ENCODE results near the gene MYL12B.
"Not testable (repeated sequence)": the region's sequence is repeated elsewhere in the genome, so short reads cannot be mapped to it uniquely, and the experiment has no call there.

The MYL12B gene

DNA sequence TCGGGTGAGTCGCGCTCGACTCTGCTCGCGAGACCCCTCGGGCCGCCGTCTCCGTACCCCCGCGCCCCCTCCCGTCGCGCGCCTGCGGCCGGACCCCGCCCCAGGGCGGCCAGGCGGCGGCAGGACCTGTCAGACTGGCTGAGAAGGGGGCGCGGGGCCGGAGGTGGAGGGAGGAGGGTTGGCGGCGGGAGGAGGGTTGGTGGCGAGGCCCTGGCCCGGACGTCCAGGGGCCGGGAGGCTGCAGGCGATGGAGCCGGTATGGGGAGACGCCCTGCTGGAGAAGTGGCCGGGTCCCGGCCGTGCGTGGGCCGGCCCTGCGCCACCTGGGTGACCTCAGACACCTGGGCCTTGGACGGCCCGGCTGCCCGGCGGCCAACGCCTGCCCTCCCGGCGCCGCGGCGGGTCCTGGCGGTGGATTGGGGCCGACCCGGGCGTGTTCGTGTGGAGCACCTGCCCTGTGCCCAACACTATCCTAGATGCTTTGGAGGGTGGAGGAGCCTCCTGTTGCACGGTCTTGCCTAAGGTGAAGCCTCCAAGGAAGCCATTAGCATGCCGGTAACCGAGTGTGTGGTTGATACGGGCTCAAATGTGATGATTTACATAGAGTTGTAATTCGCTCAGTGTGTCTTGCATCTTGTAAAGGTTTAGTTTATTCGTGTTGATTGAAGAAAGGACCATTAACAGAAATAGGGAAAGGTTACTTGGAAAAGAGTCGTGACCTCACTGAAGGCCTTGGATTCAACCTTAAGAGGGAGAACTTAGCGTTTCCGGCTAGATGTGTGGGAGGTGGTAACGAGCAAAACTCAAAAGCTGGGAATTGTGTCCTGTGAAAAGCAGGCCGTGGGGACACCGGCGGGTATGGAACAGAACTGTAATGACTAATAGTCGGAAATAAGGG lies 550 bp downstream of the MYL12B start:
- DNase-seq (ENCODE audit: low spot score), result no peak

DNA sequence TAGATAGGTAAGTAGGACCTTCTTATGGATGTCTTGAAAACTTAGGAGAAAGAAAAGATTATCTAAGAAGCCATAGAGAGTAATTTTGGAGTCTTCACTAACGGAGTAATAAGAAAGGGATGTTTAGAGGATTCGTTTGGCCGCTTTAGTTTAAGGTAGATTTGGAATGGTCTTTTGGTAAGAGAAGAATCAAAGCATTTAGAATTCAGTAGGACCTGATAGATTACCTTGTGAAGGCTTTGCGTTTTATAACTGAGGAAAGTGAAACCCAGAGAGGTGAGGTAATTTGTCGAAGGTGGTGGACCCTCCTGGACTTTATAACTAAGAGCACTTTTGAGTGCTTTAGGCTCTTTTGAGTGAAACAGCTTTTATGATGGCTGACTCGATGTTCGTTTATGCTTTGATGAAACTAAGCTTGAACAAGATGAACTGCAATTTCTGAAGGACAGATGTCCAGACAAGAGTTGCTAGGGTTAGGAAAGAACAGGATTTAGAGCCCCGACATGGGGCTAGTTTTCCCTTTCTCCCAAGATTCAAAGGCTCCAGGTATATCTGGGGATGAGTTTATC lies 1.3 kb downstream of the MYL12B start:
- no peak for DNase-seq (ENCODE audit: low spot score)

DNA sequence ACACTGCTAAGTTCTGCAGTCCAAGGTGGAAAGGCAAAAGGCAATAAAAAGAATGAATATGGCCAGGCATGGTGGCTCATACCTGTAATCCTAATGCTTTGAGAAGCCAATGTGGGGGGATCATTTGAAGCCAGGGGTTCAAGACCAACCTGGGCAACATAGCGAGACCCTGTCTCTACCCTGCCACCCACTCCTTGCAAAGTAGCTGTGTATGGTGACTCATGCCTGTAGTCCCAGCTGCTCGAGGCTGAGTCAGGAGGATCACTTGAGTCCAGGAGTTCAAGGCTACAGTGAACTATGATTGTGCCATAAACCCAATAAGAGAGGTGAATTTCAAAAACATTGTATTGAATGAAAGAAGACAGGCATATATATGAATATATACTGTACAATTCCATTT lies 2.4 kb downstream of the MYL12B start:
- no peak for DNase-seq (ENCODE audit: low spot score)

DNA sequence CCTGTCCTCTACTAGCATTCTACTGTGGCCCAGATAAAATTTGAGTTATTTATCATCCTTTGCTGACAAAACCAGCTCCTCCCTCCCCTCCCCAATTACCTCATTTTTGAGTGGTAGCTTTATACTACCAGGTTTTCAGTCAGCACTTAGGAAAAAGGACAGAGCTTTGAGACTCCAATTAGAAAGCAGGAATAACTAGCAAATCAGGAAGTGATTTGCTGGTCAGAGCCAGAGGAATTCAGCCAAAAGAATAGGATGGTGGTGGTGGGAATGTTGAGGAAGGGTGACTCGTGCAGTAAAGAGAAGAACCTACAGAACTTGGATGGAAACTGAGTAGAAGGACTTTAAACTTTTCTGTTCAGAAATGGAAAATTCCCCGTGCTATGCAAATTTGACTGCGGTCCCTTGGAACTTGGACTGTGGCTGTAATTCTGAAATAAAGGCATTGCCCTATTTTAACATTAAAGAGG lies 3.7 kb downstream of the MYL12B start:
- DNase-seq (ENCODE audit: low spot score), result no peak

DNA sequence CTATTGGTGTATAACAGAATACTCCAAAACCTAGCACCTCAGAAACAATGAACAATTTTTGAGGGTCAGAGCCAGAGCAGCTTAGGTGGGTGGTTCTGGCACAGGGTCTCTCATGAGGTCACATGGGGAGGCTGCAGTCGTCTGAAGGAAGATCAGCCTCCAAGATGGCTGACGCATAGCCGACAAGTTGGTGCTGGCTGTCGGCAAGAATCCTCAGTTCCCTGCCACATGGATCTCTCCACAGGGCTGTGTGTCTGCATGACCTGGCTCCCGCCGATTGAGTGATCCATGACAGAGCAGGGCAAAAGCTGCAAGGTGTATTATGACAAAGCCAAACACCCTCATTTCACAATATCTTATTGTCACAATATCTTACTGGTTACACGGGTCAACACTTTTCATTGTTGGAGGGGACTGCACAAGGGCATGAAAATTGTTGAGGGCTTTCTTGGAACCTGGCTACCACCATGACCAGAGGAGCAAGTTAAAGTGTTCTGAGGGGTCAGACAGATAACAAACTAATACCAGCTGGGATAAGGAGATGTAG lies 4.2 kb downstream of the MYL12B start:
- no peak for DNase-seq (ENCODE audit: low spot score)

DNA sequence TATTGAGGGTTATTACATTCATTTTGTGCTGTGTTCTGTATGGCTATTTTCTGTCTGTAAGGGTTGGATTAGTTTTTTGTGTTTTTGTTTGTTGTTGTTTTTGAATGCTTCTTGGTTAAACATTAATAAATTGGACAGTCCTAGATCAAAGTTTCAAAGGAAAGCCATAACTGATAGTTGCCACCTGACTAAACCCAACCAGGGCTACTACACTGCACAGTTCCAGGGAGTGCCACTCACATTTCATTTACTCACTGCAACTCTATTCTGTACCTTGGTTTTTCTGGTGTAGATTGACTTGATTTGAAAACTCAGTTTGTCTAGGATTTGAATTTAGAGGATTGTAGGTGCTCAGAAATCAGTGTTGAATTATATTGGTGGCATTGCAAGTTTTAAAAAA lies 6.4 kb downstream of the MYL12B start:
- DNase-seq (ENCODE audit: low spot score), result no peak

DNA sequence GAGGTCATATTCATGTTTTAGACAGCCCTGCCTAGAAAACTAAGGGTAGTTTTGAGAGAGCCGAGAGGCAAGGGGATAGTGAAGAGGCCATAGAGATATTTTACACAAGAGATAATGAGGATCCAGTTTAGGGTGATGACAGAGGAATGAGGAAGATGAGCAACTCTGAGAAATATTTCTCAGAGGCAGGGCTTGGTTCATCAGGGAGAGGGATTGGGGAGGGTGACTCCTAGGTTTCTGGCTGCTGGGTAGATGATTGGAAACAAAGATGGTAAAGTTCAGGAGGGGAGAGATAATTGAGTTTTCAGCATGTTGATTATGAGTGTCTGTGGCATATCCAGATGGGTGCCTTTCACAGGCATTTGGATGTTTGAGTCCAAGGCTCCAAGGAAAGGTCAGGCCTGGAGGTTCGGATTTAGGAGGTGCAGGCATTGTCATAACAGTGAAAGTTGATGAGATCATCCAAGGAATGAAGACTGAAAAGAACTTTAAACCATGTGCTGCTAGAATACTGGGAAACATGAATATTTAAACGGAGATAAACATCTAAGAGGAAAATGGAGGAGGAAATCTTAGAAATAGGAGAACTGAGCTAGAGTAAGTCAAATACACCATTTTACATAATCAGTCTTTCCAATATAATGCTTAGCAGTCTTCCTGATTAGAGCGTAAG lies 7.4 kb downstream of the MYL12B start:
- no peak for DNase-seq (ENCODE audit: low spot score)

DNA sequence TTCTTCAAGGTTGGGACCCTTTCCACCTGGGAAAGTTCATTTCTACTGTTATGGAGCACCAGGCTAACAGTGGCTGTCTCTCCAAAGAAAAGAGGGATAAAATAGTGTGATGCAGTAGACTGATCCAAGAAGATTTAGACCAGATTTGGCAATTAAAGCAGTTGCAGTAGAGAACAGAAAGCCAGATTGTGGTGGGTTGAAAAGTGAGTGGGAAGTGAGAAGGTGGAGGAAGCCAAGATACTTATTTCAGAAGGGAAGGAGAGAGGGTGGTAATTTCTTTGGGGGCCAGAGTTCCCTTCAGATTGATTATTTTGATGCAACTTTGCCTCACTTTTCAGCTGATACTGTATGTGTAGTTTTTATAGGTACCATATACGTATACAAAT lies 8.0 kb downstream of the MYL12B start:
- DNase-seq (ENCODE audit: low spot score), result no peak

DNA sequence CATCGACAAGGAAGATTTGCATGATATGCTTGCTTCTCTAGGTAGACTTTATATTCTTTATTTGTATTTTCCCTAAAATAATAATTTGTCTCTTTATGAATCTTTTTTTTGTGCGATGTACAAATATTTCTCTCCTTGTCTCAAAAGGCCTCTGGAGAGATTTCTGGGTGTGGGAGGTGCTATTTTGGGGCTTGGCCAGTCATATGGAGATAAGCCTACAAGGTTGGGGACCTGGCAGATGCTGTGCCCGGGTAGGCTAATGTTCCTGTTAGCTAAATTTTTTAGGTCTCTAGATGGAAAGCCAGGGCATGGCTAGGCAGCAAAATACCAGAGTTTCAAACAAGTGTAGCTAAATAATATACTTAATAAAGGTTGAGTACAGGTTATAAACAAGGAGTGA lies 11.1 kb downstream of the MYL12B start:
- DNase-seq (ENCODE audit: low spot score), result no peak

DNA sequence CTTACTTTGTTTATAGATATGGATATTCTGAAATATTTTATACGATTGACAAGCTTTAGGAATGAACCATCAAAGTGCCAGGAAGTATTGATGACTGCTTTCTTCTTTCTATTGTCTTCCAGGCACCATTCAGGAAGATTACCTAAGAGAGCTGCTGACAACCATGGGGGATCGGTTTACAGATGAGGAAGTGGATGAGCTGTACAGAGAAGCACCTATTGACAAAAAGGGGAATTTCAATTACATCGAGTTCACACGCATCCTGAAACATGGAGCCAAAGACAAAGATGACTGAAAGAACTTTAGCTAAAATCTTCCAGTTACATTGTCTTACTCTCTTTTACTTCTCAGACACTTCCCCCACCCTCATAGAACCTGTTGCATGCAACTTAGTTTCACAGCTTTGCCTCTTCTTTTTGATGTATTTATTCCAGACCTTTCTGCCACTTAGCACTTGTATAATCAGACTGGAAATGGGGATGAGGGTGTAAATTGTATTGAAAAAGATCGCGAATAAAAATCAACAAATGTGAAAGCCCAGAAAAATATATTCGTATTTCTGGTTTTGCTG lies 15.8 kb downstream of the MYL12B start:
- not testable (repeated sequence) for DNase-seq (ENCODE audit: low spot score)

DNA sequence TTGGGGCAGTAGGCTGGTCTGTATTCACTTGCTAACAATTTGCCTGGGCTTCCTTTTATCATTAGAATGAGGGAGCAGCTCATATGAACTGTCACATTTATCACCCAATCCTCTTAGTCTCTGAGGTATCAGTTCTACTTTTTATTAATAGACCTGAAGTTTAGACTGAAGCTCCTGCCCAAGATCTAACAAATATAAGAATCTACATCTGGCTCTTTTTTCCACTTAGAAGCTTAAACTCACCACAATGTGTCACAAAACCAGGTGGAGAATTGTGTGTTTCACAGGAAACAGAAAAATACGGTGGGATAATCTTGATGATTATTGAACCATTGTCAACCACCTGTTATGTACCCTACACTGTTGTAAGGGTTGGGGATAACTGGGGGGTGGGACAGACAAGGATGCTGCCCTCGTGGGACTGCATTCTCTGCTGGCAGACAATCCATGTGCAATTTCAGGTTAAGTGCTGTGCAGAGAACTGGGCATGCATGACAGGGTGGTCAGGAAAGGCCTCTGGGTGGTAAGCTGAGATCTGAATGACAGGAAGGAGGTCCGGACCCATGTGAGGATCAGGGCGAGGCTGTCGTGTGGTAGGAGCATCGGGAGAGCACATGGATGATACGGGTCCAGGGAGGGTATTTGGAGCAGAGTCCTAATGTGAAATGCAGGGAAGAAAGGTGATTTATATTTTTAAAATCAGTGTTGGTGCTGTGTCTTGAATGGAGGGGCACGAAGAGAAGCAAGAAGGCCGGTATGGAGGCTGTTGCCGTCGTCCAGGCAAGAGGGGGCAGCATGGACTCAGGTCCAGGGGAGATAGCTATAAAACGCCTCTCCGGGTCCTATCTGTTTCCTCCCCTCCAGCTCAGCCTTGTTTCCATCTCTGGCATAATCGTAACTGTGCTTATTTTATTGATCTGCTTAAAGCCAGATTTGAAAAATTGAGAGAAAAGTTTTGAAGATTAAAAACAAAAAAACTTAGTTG lies 17.6 kb downstream of the MYL12B start:
- no peak for DNase-seq (ENCODE audit: low spot score)

DNA sequence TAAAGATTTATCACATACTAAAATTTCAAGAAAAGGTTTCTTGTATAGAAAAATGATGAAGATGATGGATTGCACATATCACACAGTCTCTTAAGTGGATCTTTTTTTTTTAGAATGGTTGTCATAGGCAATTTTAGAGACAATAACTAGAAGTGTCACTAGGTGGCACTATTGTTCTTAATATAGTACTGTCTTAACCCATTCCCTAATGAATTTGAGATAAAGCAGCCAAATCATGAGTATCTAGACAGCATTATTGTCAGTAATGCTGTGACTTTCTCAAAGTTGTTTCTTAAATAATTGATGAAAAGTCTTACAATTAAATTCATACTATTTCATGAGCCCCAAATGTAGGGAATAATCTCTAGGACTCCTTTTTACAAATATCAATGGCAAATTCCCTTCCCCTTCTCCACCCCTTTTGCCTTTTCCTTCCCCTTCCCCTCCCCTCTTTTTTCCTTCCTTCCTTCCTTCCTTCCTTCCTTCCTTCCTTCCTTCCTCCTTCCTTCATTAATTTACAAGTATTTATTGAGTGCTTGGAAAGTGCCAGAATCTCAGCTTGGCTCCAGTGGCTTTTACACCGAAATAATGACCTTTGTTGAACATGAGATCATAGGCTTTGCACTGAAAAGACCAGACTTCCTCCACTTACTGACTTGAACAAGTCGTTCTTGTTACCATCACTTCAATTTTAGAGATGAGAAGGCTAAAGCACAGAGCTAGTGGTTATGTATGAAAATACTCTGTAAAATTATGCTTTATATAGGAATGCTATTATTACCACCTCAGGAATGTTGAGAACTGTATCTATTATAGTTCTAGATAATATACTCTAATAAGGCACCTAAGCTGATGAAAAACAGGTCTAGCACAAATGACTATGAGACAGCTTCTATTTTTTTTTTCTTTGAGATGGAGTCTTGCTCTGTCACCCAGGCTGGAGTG lies 19.8 kb downstream of the MYL12B start:
- DNase-seq (ENCODE audit: low spot score), result no peak

DNA sequence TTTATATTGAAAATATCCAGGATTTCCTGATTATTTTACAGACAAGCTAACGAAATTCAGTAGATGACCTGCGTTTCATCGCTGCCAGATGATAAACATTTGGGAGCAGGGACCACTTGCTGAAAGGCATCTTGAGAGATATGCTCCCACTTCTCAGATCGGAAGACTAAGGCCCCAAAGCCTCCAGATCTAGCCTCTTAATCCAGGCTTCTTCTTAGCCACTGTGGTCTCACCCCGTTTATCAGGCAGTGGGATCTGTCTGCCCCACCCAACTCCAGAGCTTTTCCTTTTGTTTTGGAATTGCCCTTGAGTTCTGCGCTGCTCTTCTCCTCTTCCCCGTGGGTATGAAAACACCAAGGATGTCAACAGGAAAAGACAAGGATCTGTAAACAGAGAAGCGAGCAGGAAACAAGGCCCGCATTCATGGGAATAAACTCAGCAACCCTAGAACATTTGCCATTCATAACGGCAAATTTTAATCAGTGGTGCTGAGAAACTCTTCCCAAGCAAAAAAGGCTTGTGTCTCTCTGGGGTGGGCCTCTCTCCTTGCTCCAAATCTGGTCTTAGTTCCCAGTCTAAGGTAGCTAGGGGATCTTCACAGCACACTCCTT lies 21.4 kb downstream of the MYL12B start:
- peak; percentile 59 for DNase-seq (ENCODE audit: low spot score)

DNA sequence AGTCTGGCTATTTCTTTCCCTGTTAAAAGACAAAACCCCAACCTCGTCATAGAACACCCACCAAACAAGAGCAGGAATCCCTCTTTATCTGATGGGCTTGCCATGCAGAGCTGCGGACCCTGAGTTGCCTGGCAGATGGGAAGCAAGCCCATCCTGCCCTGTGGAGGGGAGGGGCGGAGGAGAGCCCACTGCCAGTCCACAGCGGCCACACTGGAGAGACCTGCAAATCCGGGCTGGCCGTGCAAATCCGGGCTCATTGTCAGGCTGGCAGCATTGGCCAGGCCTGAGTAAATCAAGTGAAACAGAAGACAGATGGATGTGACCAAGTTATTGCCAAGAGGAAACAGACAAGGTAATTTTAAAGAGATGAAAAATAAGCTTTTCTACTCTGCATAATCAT lies 22.0 kb downstream of the MYL12B start:
- no peak for DNase-seq (ENCODE audit: low spot score)

DNA sequence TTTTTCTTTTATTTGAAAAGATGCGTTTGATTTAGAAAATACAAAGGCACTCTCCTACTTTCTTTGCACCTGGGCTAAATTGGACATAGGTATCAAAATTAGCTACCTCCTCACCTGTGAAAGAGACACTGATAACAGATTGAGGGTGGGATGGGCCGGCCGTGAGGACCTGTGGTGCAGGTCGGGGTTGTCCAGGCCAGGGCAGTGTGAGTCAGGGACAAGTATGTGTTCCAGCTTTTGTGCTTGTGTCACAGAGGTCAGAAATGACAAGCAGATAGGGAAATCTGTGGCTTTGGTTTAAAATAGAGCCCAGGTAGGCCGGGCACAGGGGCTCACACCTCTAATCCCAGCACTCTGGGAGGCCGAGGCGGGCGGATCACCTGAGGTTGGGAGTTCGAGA lies 22.6 kb downstream of the MYL12B start:
- DNase-seq (ENCODE audit: low spot score), result no peak

DNA sequence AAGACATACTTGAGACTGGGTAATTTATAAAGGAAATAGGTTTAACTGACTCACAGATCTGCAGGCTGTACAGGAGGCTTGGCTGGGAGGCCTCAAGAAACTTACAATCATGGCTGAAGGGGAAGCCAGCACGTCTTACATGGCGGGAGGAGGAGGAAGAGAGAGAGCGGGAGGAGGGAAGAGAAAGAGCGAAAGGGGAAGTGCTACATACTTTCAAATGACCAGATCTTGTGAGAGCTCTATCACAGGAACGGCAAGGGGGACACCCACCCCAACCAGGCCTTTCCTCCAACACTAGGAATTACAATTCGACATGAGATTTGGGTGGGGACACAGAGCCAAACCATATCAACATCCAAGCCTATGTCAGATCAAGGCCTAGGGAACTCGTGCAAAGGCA lies 24.2 kb downstream of the MYL12B start:
- DNase-seq (ENCODE audit: low spot score), result no peak

DNA sequence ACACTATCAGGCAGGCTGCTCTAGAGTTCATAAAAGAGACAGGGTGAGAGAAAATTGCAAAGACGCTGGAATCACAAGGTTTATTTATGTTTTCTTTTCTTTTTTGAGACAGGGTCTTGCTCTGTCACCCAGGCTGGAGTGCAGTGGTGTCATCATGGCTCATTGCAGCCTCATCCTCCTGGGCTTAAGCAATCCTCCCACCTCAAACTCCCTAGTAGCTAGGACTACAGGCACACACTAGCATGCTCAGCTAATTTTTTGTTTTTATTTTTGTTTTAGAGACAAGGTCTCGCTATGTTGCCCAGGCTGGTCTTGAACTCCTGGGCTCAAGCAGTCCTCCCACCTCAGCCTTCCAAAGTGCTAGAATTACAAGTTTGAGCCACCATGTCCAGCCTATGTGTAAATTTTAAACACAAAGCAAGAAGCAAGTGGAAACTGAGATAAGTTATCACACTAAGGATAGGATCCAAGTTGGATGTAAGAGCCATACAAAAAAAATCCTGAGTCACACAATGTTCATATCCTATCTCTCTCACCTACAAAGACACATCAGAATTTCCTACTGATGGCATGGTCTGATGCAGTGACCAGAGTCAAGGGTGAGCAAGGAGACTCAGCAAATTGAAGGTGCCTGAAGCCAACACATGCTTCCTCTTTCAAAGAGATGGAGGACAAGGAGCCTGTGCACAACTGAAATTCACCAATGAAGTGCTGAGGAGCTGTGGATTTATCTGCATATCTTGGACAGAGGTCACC lies 31.4 kb downstream of the MYL12B start:
- no peak for DNase-seq (ENCODE audit: low spot score)

DNA sequence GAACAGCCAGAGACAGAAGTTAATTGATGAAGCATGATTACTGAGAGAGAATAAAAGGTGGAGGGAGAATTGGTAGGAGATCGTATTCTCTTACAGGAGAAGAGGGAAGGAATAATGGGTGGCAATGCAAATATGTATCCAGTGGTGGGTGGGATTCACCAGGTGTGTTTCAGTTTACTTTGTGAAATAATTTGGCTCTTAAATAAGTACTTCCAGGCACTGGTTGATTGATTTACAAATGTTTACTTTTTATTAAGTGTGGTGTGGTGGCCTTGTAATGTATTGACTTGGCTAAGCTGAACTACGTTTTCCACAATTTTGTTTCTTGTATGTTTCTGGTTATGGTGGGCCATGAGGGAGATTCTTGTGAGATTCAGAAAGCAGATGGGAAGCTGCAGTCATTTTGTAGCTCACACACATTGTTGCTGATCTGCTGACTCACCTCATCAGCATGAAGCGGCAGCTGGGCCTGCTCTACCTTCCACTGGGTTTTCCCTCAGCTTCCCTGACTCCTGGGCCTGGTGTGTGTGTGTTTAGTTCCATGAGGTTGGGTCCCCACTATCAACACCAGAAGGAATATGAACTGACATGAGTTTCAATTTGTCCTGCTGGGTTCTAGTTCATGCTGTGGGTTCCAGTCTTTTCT lies 32.6 kb downstream of the MYL12B start:
- no peak for DNase-seq (ENCODE audit: low spot score)
